ENCODE measurements around the gene PRDM5.

Gene PRDM5

DNA sequence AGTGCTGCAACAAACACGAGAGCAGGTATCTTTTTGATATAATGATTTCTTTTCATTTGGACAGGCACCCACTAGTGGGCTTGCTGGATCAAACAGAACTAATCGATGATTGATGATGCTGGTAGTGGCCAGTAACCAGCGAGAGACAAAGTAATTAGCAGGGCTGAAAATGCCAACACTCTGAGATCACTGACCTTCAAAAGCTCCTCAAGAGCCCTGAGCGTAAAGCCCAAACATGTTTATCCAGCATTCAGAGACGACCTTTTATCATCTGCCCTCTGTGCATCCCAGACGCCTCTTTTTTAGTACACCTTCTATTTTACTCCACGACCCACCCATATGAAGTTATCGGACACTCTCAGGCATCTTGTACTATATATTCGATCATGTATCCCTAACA, 186.2 kb downstream of the PRDM5 start:
- DNase-seq: no peak

DNA sequence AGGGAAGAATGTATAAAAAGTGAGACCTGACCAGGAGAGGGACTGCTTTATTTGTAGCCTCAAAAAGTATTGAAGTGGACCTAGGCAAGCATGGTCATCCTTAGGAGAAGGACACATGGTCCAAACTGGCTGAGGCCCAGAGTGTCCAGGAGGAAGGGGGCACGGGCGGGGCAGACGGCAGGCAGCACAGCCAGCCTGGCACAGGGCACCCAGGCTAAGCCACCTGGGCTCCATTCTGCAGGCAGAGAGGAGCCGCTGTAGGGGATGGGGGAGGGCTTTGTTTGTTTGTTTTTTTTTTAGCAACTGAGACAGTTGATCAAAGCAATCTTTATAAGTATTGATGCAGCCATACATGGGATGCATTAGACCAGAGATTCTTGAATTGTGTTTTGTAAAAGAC, 188.6 kb downstream of the PRDM5 start:
- DNase-seq: no peak

DNA sequence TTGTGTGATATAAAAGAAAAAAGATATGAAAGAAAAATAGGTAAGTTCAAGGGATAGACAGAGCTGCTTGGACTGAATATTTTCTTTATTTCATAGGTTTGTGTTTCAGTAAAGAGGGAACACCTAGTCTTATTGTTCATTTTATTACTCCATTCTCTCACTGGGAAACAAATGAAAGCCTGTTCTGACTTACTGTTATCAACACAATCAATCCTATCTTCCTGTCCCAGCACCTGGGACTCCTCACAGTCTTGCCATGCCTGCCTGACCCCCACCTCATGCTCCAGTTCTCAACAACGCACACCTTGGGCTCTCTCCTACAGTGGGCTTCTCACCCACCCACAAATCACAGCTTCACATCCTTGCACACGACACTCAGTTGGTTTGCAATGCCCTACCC, 189.5 kb downstream of the PRDM5 start:
- no peak for DNase-seq

DNA sequence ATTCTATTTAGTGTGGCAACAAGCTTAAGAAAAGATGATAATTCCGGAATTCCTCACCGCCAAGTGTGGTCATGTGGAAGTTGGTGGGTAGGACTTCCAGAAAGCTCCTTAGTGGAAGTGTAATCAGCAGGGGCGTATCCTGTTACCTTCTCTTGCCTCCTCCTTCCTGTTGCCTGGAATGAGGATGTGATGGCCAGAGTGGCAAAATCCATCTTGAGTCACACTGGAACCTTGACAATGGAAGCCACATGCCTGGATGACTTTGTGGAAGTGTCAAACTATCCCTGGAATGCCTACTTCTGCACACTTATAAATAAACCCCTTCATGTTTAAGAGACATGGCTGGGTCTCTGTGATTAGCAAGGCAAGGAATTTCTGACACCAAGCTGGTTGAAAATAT, 191.0 kb downstream of the PRDM5 start:
- no peak for DNase-seq

DNA sequence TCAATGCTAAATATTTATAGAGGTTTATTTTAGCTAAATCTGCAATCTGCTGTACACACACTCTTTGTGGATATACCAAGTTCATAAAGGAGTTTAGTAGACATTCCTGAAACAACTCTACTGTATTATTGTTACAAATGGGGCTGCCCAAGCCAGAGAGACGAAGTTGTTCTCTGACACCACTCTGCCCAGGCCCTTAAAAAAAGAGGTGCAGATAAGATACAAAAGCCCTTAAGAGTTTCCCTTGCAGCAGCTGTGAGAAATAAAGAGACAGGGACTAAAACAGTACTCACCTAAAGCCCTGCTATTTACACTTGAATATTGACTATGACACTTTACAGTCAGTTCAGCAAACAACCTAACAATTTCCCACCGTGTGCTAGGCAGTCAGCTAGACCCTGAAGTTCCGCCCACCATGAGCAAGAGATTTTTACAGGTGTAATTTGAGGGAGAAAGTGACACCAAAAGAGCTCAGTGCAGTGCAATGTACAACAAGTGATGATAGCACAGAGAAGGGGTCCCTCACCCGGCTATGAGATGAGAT, 191.7 kb downstream of the PRDM5 start:
- no peak for DNase-seq

DNA sequence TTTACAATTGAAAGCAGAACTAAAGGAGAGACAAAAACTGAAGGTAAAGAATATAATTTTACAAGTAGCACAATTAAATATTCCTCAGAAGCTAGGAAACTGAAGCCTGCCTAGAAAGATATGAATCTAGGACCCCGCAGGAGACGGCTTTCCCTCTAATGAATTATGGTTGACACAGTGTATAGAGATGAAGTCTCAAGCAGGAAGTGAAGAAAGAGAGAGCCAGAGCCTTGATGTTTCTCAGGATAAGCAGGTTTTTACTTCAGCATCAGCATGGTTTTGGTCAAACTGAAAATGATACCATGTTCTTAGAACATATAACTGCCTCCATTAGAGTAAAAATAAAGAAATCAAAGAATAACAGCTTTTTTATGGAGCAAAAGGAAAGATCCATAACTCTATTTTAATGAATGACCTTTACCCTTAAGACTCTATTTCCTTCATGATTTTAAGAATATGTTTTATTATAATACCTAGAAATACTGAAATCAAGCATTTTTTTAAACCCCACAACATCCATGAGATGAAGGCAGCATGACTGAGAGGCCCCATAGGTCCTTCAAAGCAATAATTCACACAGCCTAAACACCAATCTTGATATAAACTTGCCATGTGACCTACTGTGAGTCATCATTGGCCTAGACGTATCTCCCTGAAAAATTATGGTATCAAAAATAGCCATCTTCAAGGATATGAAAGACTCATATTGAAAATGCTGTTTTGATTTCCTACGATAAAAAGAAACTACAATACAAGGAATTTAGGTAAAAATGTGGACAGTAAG, 193.4 kb downstream of the PRDM5 start:
- DNase-seq: no peak

DNA sequence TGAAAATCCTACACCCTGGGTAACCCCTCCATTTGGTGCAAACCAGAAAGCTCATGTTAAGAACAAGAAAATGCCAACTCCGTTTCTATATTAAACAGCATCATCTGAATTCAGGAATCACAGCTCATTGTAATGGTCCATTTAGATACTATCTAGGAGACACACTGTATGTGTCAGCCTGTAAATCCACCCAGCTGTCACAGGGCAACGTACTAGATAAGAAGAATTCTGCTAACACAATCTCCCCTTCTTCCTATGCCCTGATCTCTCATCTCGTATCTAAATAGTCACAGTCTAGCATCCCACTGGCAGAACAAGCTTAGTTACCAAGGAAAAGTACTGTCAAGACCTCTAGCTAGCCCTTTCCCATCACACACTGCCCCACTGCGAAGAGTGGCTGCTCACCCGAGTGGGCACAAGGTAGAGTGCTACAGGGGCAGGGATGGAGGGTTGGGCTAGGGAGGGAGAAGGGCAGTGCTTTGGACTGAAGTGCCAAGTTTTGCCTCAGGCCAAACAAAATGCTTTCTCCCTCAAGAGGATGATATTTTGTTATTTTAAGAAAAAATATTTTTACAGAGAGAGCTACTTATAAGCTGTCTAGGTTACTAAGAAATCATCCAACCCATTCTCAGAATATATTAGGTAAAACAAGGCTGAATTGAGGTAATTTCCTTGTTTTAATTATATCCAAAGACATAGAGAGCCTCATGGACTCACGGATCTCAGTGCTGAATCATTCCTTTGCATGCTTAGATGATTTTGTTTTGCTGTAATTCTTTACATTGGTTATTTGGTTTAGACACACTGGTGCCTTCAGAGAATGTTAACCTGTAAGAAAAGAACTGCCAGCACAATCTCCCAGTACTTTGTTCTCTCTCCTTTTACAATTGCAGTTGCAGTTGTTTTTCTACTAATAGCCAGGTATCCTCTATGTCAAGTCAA, 196.6 kb downstream of the PRDM5 start:
- no peak for DNase-seq

DNA sequence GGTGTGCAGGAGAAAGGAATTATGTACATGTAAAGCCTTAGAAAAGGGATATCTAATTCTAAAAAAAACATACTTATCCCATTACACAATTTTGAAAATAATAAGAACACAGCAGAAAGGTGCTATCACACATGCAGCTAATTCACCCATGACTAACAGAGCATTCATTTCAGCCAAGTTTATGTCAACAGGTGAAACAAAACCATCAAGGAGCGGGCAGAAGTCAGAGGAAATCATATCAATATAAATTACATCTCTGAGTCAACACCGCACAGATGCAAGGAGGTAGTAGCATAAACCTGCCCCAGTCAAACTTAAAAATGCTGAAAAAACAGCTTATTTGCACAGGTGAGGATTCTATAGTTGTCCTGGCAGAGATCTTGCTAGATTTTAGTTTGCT, 197.9 kb downstream of the PRDM5 start:
- DNase-seq: no peak

DNA sequence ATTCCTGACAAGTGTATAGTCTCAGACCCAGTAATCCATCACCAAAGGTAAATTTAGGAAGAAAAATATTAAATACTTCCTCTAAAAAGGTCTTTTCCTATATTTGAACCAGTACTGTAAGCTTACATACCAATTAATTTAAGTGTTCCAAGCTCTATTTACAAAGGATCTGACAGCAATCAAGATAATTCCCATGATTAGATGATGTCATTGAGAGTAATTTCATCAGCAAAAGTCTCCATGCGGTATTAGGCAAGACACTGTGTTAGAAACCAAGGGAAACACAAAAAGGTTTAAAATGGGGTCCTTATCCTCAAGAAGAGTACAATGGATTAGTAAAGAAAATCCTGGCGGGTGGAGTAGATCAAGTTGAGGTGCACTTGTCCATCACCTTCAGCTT, 198.5 kb downstream of the PRDM5 start:
- DNase-seq: no peak

DNA sequence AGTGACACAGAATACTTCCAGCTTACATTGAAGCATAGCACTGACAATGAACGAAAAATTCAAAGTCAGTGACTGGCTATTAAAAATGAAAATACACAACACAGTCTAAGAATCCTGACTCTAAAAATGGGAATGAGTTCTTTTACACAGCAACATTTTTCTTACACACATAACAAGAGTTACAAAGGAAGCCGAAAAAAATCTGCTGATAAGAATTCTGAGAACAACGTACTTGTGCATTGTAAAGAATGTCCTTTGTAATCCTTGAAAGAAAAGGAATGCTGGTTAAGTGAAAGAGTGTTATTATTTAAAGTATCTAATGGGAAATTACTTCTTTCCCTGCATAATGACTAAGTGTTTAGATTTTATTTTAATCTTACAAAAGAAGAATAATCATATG, 199.4 kb downstream of the PRDM5 start:
- no peak for DNase-seq

DNA sequence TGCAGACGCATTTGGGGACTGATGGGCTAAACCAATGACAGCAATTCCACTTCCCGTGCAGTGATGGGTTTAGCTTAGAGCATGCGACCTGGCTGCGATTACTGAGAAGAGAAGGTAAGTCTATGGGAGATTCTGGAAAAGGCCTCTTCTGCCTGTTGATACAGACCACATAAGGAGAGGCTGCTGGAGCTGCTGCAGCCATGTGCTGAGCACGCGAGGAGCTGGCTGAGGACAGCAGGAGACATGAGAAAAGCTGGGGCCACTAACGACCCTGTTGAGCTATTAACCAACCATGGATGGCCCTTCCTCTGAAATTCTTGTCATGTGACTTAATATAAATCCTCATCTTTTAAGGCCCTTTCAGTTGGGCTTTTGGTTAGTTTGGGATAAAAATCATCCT, 199.9 kb downstream of the PRDM5 start:
- no peak for DNase-seq

DNA sequence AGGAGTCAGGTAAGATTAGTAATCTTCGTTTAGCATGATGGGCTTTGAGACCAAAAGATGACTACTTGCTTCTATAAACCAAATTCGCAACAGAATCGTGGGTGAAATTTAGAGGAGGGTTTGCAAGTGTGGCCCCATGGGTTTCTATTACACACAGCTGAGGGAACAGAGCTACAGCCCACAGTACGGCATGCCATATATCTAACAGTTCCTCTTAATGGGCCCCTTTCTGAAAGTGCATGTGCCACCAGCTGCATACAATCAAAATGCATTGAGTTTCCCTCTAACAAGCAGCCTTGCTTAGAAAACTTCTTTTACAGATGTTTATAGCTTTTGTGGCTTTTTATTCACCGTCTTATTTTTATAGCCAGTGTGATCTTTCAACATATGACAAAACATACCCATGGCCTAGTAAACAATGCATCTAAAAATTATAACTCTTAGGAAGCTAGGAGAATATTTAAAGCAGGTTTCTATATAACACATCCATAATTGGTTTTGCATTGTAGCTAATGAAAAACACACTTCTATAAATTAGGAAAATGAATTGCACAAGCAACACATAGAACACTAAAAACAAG, 202.1 kb downstream of the PRDM5 start:
- DNase-seq: no peak

DNA sequence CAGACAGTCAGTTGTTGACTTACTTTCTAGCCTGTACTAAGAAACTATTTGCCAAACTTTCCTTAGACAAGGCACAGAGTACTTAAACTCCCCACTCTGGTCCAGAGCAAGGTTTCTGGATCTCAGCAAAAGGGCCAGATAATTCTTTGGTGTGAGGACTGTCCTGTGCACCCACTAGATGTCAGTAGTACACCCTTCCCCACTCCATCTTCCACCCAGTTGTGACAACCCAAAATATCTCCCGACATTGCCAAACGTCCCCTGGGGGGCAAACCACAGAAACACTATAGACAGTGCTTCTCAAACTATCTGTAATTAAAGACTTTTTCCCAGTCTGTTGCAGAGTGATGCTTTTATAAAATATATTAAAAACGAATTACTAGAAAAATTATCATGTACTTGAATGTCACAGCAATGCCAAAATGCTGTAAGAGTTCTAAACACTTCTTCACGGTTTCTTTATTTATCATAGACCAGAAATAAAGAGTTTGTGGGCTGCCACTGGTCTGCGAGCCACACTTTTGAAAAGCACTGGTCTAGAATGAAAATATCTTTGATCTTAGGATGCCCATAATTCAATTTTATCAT, 203.5 kb downstream of the PRDM5 start:
- DNase-seq: no peak

DNA sequence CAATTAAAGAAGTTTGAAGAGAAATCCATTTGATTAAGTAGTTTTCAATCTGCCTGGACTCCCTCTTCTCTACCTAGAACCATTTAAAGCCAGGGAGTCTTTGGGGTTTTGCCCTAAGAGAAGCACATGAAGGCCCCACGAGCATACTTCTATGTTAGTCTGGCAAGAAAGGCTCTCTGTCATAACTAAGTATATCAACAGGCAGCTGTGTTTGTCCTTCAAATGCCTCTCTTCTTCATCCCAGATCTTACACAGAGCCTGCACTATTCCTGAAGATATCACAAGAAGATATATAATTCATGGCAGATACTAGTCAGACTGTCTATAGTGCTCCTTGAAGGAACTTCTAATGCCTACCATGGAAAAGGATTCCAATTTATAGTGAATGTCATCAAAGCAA, 206.2 kb downstream of the PRDM5 start:
- no peak for DNase-seq

DNA sequence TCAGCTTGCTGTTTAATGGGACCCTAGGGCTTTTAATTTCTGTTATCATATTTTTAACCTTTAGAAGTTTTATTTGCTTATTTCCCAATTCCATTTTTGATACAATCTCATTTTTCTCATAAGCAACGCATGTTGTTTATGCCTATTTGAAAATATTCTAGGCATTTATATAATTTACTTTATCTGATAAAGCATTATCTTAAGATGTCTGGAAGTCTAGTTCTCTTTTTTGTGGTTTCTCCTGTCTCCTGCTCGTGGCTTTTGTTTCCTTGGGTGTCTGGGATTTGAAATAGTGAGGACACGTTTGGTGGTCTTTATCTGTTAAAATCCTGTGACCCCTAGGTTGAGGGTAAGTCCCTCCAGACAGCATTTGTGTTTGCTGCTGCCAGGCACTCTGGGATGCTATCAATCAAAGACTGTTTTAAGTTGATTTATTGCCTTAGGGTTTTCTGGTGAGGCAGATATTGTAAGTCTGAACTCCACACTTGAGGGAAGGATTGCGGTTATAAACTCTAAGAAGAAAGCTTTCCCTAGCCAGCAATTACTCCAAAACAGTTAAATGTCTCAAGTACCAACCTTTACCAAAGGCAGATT, 208.0 kb downstream of the PRDM5 start:
- DNase-seq: no peak

DNA sequence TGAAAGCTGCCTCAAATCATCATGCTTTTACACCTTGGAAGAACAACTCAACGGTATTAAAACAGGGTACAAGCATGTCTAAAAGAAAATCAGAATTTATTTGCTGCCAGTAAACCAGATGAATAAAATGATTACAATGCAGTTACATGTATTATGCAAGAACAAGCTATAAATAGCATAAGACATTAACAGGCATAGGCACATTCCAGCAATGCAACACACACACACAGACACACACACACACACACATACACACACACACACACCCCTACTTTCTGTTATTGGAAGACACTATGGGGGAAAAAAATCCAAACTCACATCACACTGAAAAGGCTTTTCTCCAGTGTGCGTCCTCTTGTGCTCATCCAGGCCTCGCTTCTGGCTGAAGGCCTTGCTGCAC, 212.5 kb downstream of the PRDM5 start:
- no peak for DNase-seq

DNA sequence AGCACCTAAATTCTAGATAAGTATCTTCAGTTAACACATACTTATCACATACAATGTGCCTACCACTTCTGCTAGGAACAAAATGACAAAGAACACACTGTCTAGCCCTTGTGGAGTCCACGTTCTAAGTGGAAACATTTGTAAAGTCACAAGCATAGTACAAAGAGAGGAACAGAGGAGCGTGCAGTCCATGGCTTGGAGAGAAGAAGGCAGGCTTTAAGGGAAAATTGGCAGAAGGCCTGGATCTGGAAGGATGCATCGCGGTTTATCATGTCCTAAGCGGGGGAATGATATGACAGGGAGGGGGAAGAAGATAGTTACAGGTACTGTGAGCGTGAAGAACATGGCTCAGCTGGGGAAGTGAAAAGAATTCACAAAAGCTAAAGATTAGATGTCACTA, 218.0 kb downstream of the PRDM5 start:
- no peak for DNase-seq

DNA sequence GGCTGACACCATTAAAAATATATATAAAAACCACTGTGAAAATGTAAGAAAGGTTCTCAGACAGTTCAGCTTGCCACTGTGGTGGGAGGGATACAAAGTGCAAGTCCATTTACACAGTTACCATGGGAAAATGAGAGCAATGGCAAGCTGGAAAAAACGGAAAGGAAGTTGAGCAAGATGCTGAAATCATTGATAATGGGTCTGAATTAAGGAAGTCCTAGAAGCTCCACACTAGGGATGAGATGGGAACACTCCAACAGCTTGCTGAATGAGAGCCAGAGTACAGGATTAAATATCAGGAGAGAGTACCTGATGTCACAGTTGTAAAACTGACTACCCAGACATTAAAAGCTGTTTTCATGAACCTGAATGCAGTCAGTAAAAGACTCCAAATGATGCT, 218.6 kb downstream of the PRDM5 start:
- DNase-seq: no peak

DNA sequence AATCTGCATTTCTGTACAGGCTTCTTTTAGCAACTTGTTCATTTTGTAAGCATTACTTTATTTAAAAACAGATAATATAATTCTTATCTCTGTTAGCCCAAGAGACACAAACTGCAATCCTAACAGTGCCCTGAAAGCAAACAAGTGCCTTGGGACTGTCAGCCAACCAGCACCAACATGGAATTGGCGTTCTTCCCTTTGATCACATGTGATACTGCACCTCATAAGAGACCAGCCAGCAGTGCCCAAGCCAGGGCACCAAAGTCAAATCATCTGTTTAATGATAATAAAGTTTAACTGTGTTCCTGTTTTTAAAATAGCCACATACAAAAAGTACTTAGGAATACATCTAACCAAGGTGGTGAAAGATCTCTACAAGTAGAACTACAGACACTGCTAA, 223.2 kb downstream of the PRDM5 start:
- DNase-seq: no peak

DNA sequence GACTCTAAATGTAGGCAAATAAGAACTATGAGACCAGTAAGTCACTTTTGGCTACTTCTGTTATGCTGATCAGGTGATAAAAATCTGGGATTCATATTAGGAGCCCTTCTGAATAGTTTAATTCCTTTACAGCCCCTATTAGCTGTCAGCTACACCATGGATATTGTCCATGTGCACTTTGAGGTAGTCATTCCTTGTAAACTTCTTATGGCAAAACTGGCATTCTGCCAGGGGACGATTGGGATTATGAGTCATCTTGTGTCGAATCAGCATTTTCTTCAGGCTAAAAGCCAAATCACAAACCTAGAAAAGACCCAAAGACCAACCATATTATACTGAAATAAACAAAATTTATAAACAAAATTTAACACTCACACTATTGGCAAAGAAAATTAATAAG, 227.6 kb downstream of the PRDM5 start:
- DNase-seq: no peak

DNA sequence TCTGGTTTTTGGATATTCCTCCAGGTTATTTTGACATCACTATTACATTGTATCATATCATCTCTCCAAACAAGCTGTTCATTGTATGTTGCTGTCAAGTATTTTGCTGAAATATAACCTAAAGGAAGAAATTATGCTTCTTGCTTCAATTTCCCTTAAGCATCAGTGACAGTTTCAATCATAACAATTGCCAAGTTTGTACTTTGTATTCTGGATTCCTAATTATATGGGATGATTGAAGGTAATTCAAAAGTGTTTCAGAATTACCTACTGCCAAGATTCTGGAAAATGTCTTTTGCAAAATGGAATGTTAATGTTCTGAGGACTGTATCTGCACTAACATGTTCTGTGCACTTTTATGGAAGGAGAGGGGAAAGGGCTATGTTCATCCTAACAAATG, 228.7 kb downstream of the PRDM5 start:
- DNase-seq: no peak

DNA sequence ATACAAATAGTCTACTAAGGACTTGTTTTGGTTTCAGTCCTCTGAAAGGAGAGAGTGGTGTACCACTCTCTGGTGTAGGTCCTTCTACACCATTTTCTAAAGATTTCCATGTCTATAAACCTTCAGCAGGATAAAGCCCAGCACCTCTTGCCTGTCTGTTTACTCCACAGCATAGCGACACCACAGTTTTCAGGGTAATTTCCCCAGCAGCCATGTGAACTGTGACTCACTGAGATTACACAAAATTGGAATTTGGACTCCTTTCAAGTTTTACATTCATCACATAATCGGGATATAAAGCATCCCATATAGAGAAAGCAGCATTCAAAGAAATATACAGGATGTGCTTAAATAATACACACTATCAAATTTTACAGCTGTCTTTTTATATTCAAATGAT, 229.6 kb downstream of the PRDM5 start:
- no peak for DNase-seq

DNA sequence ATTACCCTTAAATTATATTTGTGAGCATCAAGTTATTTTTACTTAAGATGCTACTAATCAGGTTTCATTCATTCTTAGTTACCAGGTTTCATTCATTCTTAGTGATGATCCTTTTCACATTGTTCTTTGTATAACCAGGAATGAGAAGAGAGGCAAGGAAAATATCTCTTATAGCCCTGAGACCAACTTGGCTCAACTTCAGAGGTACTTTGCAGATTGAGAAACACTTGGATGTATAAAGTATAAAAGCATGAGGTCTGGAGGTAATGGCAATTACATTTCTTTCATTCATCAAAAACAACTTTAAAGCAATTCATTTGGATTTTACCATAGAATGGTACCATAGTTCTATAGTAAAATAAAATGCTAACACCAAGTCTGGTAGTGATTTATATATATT, 231.0 kb downstream of the PRDM5 start:
- DNase-seq: no peak

All from NCI-H2081 treated with DMSO at 0.1 percent for 48 hours (cell line).